ENCODE results near the gene ALOX5. TPM values are rescaled to one million over a fixed set of nuclear protein-coding genes. Genes with fewer than 3 reads are reported as not detected.
"Not testable (repeated sequence)": the region's sequence is repeated elsewhere in the genome, so short reads cannot be mapped to it uniquely, and the experiment has no call there.

Gene ALOX5
- total RNA-seq, 2 experiments from 2014 or later: 13.6 to 14.2 TPM

DNA sequence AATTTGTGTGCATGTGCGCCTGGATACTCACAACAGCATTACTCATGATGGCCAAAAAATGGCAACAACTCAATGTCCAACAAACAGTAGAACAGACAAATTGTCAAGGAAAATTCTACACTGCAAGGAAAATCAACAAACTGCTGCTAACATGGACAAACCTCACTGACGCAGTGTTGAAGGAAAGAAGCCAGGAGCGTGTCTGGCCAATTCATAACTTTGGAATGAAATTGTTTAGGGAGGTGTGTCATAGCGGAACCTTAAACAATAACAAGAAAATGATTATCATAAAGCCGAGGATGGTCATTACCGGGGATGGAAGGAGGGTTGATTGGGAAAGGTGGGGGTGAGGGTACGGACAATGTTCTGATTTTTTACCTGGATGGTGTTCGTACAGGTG lies 29.1 kb downstream of the ALOX5 start:
- Mint-ChIP-seq H3K27ac (no peak overlapping the region), H3K27me3 (peaks cover 31% of the 10 kb centered on the region)

GRCh38 chr10:45404087-45404769 lies 30.2 kb downstream of the ALOX5 start:
- Mint-ChIP-seq H3K36me3 (peaks cover 2% of the 10 kb centered on the region), H3K9me3 (no peaks in the 10 kb centered on the region), H3K27me3 (peaks cover 32% of the 10 kb centered on the region), H3K27ac (no peak overlapping the region), H3K4me1 (peaks cover 7% of the 10 kb centered on the region), H3K4me3 (no peak overlapping the region)
- DNase-seq (no peak), ATAC-seq (ENCODE audit: low read depth) (no peak)
- POLR2A ChIA-PET: no interaction called here

More for the DNA sequence above, 29.1 kb downstream of the ALOX5 start:
- ATAC-seq (ENCODE audit: low read depth) (no peak), DNase-seq (no peak)
- peaks cover 6% of the 10 kb centered on the region for H3K36me3 Mint-ChIP-seq
- peaks cover 6% of the 10 kb centered on the region for H3K4me1 Mint-ChIP-seq
- H3K9me3 Mint-ChIP-seq: no peaks in the 10 kb centered on the region
- POLR2A ChIA-PET: no interaction called here
- H3K4me3 Mint-ChIP-seq: no peak overlapping the region

- ATAC-seq (ENCODE audit: low read depth) (no peak), DNase-seq (no peak)
- H3K36me3 Mint-ChIP-seq: peaks cover 6% of the 10 kb centered on the region
- POLR2A ChIA-PET: no interaction called here
- H3K27ac Mint-ChIP-seq: no peak overlapping the region
- peaks cover 9% of the 10 kb centered on the region for H3K4me1 Mint-ChIP-seq
- H3K4me3 Mint-ChIP-seq: no peak overlapping the region
- no peaks in the 10 kb centered on the region for H3K9me3 Mint-ChIP-seq
- peaks cover 36% of the 10 kb centered on the region for H3K27me3 Mint-ChIP-seq
Measured at GRCh38 chr10:45404770-45405120, 30.7 kb downstream of the ALOX5 start.

DNA sequence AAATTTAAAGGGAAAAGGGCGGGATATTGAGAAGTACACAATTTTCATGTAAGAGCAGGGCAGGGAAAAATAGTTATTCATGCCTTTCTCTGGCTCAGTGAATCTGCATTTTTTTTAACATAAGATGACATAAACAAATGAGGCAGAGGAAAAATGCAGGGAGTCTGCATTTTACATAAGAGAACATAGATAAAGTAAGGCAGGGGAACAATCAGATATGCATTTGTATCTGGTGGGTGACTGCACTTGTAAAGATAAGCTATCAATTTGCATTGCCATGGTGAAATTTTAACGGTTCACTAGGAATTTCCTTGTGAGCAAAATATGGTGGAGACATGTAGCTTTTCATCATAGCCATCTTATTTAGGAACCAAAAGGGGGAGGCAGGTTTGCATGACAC lies 33.5 kb downstream of the ALOX5 start:
- ATAC-seq (ENCODE audit: low read depth) (no peak), DNase-seq (no peak)
- peaks cover 18% of the 10 kb centered on the region for H3K4me1 Mint-ChIP-seq
- POLR2A ChIA-PET: interaction anchor here (0.8 kb wide), 1 partner anchor 13 kb away, joined by 3 read pairs; no protein-coding TSS in a partner anchor
- H3K36me3 Mint-ChIP-seq: peaks cover 7% of the 10 kb centered on the region
- H3K9me3 Mint-ChIP-seq: no peaks in the 10 kb centered on the region
- H3K27ac Mint-ChIP-seq: no peak overlapping the region
- peaks cover 32% of the 10 kb centered on the region for H3K27me3 Mint-ChIP-seq
- no peak overlapping the region for H3K4me3 Mint-ChIP-seq

- Mint-ChIP-seq H3K4me1 (peaks cover 18% of the 10 kb centered on the region), H3K4me3 (no peak overlapping the region), H3K27ac (no peak overlapping the region), H3K36me3 (peaks cover 16% of the 10 kb centered on the region), H3K9me3 (no peaks in the 10 kb centered on the region), H3K27me3 (peaks cover 31% of the 10 kb centered on the region)
- no peak for ATAC-seq (ENCODE audit: low read depth)
- POLR2A ChIA-PET: interaction anchor here (0.8 kb wide), 1 partner anchor 11 kb away, joined by 3 read pairs; no protein-coding TSS in a partner anchor
- DNase-seq: no peak
Measured at GRCh38 chr10:45408421-45409319, 34.7 kb downstream of the ALOX5 start.

DNA sequence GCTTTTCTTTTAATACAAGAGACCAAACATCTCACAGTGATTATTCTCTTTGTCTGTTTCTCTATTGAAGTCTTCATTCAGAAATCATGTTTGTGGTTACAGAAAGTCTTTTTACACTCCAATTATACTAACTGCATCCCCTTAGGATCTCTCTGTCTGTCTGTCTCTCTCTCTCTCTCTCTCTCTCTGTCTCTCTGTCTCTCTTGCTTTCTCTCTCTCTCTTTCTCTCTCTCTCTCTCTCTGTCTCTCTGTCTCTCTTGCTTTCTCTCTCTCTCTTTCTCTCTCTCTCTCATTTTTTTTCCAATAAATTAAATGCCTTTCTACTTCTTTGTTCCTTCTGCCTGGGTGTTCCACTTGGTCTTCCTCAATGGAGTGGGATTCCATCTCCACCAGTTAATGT lies 35.3 kb downstream of the ALOX5 start:
- peaks cover 29% of the 10 kb centered on the region for H3K27me3 Mint-ChIP-seq
- H3K36me3 Mint-ChIP-seq: peaks cover 20% of the 10 kb centered on the region
- H3K4me3 Mint-ChIP-seq; POLR2A ChIA-PET; ATAC-seq (ENCODE audit: low read depth); H3K27ac Mint-ChIP-seq; H3K9me3 Mint-ChIP-seq; DNase-seq: not testable (repeated sequence)
- H3K4me1 Mint-ChIP-seq: peaks cover 13% of the 10 kb centered on the region

DNA sequence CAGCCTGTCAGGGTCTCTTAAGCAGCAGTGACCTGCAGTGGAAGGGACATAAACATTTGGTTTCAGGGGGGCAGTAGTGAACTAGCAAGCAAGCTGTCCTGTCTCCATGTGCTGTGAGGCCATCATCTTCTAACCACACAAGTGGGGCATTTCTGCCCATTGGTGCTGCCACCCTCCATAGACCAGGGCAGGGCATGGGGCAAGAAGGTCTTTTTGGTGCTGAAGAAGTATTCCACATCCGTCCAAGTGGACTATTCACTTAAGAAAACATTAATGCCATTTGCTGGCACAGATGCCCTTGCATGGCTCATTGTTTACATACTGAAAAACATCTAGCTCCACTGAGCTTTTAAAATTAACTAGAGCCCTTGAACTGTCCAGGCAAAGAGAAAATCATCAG lies 35.8 kb downstream of the ALOX5 start:
- POLR2A ChIA-PET: interaction anchor here (1.5 kb wide), 1 partner anchor 45 kb away, joined by 3 read pairs; no protein-coding TSS in a partner anchor
- Mint-ChIP-seq H3K36me3 (peaks cover 20% of the 10 kb centered on the region), H3K9me3 (peaks cover 2% of the 10 kb centered on the region), H3K4me3 (no peak overlapping the region), H3K27ac (no peak overlapping the region), H3K4me1 (peaks cover 13% of the 10 kb centered on the region), H3K27me3 (peaks cover 25% of the 10 kb centered on the region)
- no peak for ATAC-seq (ENCODE audit: low read depth)
- DNase-seq: no peak

DNA sequence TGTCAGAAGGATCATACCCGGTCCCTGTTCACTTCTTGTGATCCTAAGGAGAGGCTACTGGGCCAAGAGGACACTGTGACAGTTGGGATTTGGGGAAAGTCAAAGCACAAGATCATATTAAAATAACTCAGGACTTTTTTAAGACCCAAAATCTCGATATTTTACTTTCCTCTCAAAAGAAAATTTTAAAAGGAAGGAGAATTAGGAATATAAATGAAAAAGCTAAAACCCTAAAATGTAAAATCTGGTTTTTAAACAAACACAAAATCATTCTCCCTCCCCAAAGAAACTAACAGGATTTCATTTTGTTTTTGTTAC lies 36.4 kb downstream of the ALOX5 start:
- ATAC-seq (ENCODE audit: low read depth) (no peak), DNase-seq (no peak)
- no peak overlapping the region for H3K4me3 Mint-ChIP-seq
- H3K4me1 Mint-ChIP-seq: peaks cover 13% of the 10 kb centered on the region
- peaks cover 20% of the 10 kb centered on the region for H3K36me3 Mint-ChIP-seq
- POLR2A ChIA-PET: interaction anchor here (1.5 kb wide), 1 partner anchor 44 kb away, joined by 3 read pairs; no protein-coding TSS in a partner anchor
- peaks cover 3% of the 10 kb centered on the region for H3K9me3 Mint-ChIP-seq
- peaks cover 21% of the 10 kb centered on the region for H3K27me3 Mint-ChIP-seq
- no peak overlapping the region for H3K27ac Mint-ChIP-seq

DNA sequence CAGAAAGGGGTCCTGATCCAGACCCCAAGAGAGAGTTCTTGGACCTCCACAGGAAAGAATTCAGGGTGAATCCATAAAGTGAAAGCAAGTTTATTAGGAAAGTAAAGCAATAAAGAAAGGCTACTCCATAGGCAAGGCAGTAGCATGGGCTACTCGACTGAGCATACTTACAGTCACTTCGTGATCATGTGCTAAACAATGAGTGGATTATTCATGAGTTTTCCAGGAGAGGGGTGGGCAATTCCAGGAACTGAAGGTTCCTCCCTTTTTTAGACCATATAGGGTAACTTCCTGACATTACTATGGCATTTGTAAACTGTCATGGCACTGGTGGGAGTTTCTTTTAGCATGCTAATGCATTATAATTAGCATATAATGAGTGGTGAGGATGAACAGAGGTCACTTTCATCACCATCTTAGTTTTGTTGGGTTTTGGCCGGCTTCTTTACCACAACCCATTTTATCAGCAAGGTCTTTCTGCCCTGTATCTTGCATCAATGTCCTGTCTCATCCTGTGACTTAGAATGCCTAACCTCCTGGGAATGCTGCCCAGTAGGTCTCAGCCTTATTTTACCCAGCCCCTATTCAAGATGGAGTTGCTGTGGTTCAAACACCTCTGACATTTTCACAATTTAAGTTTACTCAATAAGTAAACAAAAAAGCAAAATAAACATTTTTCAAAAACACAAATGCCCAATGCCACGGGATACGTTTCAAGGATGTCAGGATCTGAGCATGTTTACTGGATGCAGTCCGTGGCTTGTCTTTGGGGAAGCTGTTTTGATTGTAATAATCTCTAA lies 37.0 kb downstream of the ALOX5 start:
- Mint-ChIP-seq H3K27ac (no peak overlapping the region), H3K4me1 (peaks cover 13% of the 10 kb centered on the region), H3K4me3 (no peak overlapping the region), H3K36me3 (peaks cover 18% of the 10 kb centered on the region), H3K9me3 (peaks cover 4% of the 10 kb centered on the region), H3K27me3 (peaks cover 19% of the 10 kb centered on the region)
- ATAC-seq (ENCODE audit: low read depth) (no peak), DNase-seq (no peak)
- POLR2A ChIA-PET: interaction anchor here (1.5 kb wide), 1 partner anchor 44 kb away, joined by 3 read pairs; no protein-coding TSS in a partner anchor

DNA sequence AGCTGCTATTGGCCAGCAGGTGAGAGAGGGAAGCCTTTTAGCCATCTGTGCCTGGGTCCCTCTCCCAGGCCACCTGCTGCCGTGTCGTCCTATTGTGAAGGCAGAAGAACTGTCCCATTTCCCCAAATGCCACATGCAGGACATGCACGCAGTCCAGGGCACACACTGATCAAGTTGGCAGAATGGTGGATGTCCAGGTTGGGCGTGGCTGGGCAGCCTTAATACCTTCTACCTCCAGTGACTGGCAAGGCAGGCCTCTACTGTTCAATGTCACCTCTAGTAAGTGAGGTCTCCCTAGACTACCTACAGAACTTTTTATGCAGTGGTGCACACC lies 37.6 kb downstream of the ALOX5 start:
- Mint-ChIP-seq H3K4me3 (no peak overlapping the region), H3K27me3 (peaks cover 18% of the 10 kb centered on the region), H3K4me1 (peaks cover 13% of the 10 kb centered on the region), H3K27ac (no peak overlapping the region), H3K36me3 (peaks cover 21% of the 10 kb centered on the region), H3K9me3 (peaks cover 4% of the 10 kb centered on the region)
- no peak for DNase-seq
- ATAC-seq (ENCODE audit: low read depth): no peak
- POLR2A ChIA-PET: interaction anchor here (1.5 kb wide), 1 partner anchor 43 kb away, joined by 3 read pairs; no protein-coding TSS in a partner anchor

DNA sequence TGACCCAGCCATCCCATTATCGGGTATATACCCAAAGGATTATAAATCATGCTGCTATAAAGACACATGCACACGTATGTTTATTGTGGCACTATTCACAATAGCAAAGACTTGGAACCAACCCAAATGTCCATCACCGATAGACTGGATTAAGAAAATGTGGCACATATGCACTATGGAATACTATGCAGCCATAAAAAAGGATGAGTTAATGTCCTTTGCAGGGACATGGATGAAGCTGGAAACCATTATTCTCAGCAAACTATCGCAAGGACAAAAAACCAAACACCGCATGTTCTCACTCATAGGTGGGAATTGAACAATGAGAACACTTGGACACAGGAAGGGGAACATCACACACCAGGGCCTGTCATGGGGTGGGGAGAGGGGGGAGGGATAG lies 41.0 kb downstream of the ALOX5 start:
- DNase-seq; H3K27me3 Mint-ChIP-seq; ATAC-seq (ENCODE audit: low read depth); POLR2A ChIA-PET; H3K4me3 Mint-ChIP-seq; H3K27ac Mint-ChIP-seq; H3K9me3 Mint-ChIP-seq: not testable (repeated sequence)
- Mint-ChIP-seq H3K36me3 (peaks cover 28% of the 10 kb centered on the region), H3K4me1 (peaks cover 34% of the 10 kb centered on the region)

DNA sequence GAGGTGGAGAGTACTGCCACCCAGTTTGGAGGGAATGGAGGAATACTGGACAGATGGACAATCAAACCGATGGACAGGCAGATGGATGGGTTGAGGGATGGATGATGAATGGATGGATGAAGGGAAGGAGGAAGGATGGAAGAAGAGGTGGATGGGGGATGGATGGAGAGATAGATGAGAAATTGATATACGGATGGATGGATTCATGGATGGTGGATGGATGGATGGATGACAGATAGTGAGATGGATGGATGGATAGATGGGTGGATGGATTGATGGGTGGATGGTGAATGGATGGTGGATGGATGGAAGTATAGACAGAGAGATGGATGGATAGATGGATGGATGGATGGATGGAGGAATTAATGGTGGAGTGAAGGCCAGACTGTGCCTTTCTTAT lies 42.6 kb downstream of the ALOX5 start:
- H3K27me3 Mint-ChIP-seq: no peaks in the 10 kb centered on the region
- H3K36me3 Mint-ChIP-seq: peaks cover 28% of the 10 kb centered on the region
- peaks cover 36% of the 10 kb centered on the region for H3K4me1 Mint-ChIP-seq
- ATAC-seq (ENCODE audit: low read depth) (no peak), DNase-seq (no peak)
- H3K4me3 Mint-ChIP-seq: no peak overlapping the region
- peak overlapping the region; percentile 10 for H3K27ac Mint-ChIP-seq
- POLR2A ChIA-PET: no interaction called here
- peaks cover 4% of the 10 kb centered on the region for H3K9me3 Mint-ChIP-seq

GRCh38 chr10:45417746-45418145 lies 43.7 kb downstream of the ALOX5 start:
- no peaks in the 10 kb centered on the region for H3K27me3 Mint-ChIP-seq
- H3K4me1 Mint-ChIP-seq: peaks cover 47% of the 10 kb centered on the region
- POLR2A ChIA-PET: interaction anchor here (0.9 to 5.8 kb wide), 6 partner anchors 12 to 174 kb away, joined by 3 to 46 read pairs (median 7); no protein-coding TSS in a partner anchor
- H3K27ac Mint-ChIP-seq: peak overlapping the region; percentile 71
- peaks cover 4% of the 10 kb centered on the region for H3K9me3 Mint-ChIP-seq
- peak overlapping the region; percentile 69 for H3K4me3 Mint-ChIP-seq
- peaks cover 25% of the 10 kb centered on the region for H3K36me3 Mint-ChIP-seq
- no peak for DNase-seq
- ATAC-seq (ENCODE audit: low read depth): no peak
